ENCODE results near the gene PTPRG.
"Not testable (repeated sequence)": the region's sequence is repeated elsewhere in the genome, so short reads cannot be mapped to it uniquely, and the experiment has no call there.

The PTPRG gene

GRCh38 chr3:61707492-61707891 is 146.1 kb downstream of the PTPRG start:
- Mint-ChIP-seq H3K9me3 (no peaks in the 10 kb centered on the region), H3K4me1 (ENCODE audit: low read depth) (no peaks in the 10 kb centered on the region), H3K27ac (no peak overlapping the region), H3K27me3 (no peaks in the 10 kb centered on the region), H3K4me3 (no peak overlapping the region), H3K36me3 (ENCODE audit: low read depth) (no peaks in the 10 kb centered on the region)

DNA sequence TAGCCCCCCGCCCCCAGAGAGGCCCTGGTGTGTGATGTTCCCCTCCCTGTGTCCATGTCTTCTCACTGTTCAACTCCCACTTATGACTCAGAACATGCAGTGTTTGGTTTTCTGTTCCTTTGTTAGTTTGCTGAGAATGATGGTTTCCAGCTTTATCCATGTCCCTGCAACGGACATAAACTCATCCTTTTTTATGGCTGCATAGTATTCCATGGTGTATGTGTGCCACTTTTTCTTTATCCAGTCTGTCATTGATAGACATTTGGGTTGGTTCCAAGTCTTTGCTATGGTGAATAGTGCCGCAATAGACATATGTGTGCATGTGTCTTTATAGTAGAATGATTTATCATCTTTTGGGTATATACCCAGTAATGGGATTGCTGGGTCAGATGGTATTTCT is 149.5 kb downstream of the PTPRG start:
- H3K4me1 Mint-ChIP-seq (ENCODE audit: low read depth); H3K27me3 Mint-ChIP-seq; H3K4me3 Mint-ChIP-seq; H3K9me3 Mint-ChIP-seq; H3K36me3 Mint-ChIP-seq (ENCODE audit: low read depth); H3K27ac Mint-ChIP-seq: not testable (repeated sequence)

DNA sequence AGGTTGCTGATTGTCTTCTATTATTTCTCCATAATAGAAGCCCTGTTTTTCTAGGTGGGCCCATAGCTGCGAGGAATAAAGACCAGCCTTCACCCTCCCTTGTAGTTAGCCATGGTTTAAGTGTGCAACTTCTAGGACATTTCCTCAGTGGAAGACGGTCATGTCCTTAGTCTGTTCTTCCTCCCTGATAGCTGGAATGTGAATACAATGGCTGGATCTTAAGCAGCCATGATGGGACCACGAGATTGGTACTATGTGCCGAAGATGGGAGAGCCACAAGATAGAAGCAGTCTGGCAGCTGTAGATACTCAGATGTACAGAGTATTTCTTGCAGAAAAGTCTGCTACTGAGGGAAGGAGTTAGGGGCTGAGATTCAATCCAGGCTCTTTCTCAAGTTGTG is 152.9 kb downstream of the PTPRG start:
- H3K36me3 Mint-ChIP-seq (ENCODE audit: low read depth): no peaks in the 10 kb centered on the region
- no peaks in the 10 kb centered on the region for H3K4me1 Mint-ChIP-seq (ENCODE audit: low read depth)
- H3K9me3 Mint-ChIP-seq: no peaks in the 10 kb centered on the region
- H3K27ac Mint-ChIP-seq: no peak overlapping the region
- no peak overlapping the region for H3K4me3 Mint-ChIP-seq
- no peaks in the 10 kb centered on the region for H3K27me3 Mint-ChIP-seq

DNA sequence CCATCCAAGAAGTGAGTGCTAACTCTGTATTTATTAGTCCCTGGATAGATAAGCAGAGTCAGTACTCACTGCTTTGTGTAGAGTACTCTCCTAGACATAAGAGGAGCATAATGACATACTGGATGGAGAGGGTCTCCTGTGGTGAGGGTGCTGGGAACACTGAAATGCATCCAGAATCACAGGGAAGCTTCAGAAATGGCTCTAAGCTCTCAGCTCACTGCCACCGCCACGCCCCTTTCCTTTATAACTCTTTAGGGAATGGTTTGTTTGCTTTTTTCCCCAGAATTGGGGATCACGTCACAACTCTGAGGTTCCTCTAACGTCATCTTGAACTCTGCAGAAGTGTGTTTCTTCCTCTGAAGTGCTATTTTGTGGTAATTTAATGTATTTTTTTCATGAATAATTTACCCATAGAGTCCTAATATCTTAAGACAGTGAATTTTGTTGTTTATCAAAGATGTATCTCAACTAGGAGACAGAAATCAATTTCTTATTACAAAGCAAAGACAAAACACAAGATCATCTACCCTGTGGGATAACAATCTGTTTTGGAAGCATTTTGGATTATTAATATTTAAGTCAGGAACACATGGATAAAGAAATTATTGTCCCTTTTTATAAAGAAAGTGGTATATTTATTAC is 154.6 kb downstream of the PTPRG start:
- H3K4me1 Mint-ChIP-seq (ENCODE audit: low read depth): no peaks in the 10 kb centered on the region
- no peak overlapping the region for H3K27ac Mint-ChIP-seq

DNA sequence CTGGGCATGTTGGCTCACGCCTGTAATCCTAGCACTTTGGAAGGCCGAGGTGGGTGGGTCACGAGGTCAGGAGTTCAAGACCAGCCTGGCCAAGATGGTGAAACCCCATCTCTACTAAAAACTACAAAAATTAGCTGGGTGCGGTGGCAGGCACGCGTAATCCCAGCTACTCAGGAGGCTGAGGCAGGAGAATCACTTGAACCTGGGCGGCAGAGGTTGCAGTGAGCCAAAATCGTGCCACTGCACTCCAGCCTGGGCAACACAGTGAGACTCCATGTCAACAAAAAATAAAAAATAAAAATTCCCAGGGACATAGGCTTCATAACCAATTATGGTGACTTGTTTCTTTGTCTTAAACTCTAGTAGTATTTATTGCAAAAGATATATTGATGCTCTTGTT is 155.3 kb downstream of the PTPRG start:
- not testable (repeated sequence) for H3K36me3 Mint-ChIP-seq (ENCODE audit: low read depth); H3K27ac Mint-ChIP-seq; H3K27me3 Mint-ChIP-seq; H3K4me1 Mint-ChIP-seq (ENCODE audit: low read depth); H3K4me3 Mint-ChIP-seq; H3K9me3 Mint-ChIP-seq

More for the DNA sequence above, 154.6 kb downstream of the PTPRG start:
- Mint-ChIP-seq H3K9me3 (no peaks in the 10 kb centered on the region), H3K36me3 (ENCODE audit: low read depth) (no peaks in the 10 kb centered on the region), H3K27me3 (no peaks in the 10 kb centered on the region), H3K4me3 (no peak overlapping the region)

DNA sequence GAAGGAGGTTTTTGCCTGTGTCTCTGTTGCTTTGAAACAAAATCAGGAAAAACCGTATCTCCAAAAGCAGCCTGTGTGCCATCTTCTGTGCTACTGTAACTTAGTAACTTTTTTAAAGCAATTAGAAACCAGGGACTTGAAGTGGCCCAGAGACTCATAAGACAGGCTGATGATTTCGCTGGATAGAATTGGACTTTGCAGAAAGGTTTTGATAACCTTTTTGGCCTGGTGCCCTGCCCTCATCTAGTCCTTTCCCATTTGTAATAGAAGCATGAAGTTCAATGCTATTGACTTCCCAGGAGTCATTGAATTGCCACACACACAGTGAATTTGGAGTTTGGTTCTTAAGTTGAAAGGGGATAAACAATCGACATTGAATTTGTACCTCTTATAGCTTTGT is 157.2 kb downstream of the PTPRG start:
- no peaks in the 10 kb centered on the region for H3K4me1 Mint-ChIP-seq (ENCODE audit: low read depth)
- no peaks in the 10 kb centered on the region for H3K27me3 Mint-ChIP-seq
- H3K36me3 Mint-ChIP-seq (ENCODE audit: low read depth): no peaks in the 10 kb centered on the region
- no peaks in the 10 kb centered on the region for H3K9me3 Mint-ChIP-seq
- H3K27ac Mint-ChIP-seq: no peak overlapping the region
- H3K4me3 Mint-ChIP-seq: no peak overlapping the region

DNA sequence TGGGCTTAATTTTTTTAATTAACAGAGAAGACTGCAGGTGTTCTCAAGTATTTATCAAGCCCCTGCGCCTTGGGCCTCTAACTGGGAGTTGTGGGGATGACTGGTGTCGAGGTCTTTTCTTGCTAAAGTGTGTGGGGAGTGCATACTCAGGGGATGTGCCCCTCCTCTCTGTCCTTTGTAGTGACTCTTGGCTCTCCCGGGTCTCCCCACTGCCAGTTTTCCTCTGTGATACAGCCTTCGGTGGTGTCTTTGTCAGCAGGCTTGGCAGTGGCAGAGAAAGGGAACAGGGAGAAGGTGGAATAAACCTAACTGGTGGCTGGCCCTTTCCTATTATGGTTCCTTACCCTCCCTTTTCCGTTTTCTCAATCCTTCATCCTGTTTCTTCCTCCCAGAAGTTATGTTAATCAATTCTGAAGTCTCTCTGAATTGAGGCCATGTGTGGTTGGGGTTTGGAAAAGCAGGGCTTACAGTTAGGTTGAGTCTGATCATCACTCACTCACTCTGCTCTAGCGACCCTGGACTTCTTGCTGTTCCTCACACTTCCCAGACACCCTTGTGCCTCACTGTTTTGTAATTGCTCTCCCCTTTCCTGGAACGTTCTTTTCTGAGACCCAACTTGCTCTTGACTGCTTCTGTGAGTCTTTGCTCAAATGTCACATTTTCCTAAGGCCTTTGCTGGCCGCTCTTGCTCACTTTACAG is 158.1 kb downstream of the PTPRG start:
- Mint-ChIP-seq H3K27me3 (no peaks in the 10 kb centered on the region), H3K27ac (no peak overlapping the region), H3K4me1 (ENCODE audit: low read depth) (no peaks in the 10 kb centered on the region), H3K9me3 (no peaks in the 10 kb centered on the region), H3K4me3 (no peak overlapping the region), H3K36me3 (ENCODE audit: low read depth) (no peaks in the 10 kb centered on the region)

DNA sequence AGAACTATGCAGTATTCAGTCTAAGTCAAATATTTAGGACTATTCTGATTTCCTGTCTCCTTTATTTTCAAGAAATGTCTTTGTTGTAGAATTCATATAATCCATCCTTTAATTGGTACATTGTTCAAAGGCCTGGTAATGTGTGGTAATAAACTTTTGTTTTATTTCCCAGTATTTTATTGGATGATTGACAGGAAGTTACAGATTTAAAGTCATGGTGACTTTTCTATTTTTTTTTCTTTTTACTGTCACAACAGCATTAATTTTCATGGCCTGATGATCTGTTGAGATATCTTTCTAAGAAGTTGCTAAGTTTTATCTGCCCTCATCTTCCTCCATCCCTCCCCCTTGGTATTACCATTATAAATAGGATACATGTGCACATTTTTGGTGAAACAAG is 161.7 kb downstream of the PTPRG start:
- no peaks in the 10 kb centered on the region for H3K4me1 Mint-ChIP-seq (ENCODE audit: low read depth)
- no peak overlapping the region for H3K27ac Mint-ChIP-seq
- H3K36me3 Mint-ChIP-seq (ENCODE audit: low read depth): no peaks in the 10 kb centered on the region
- H3K9me3 Mint-ChIP-seq: peaks cover 5% of the 10 kb centered on the region
- peaks cover 3% of the 10 kb centered on the region for H3K27me3 Mint-ChIP-seq
- H3K4me3 Mint-ChIP-seq: no peak overlapping the region

GRCh38 chr3:61724183-61724582 is 162.8 kb downstream of the PTPRG start:
- Mint-ChIP-seq H3K36me3 (ENCODE audit: low read depth) (no peaks in the 10 kb centered on the region), H3K27me3 (peaks cover 3% of the 10 kb centered on the region), H3K4me1 (ENCODE audit: low read depth) (no peaks in the 10 kb centered on the region), H3K4me3 (no peak overlapping the region), H3K9me3 (peaks cover 5% of the 10 kb centered on the region), H3K27ac (no peak overlapping the region)

GRCh38 chr3:61724801-61725200 is 163.4 kb downstream of the PTPRG start:
- Mint-ChIP-seq H3K9me3 (peaks cover 5% of the 10 kb centered on the region), H3K27ac (no peak overlapping the region), H3K4me3 (no peak overlapping the region), H3K4me1 (ENCODE audit: low read depth) (no peaks in the 10 kb centered on the region), H3K27me3 (peaks cover 3% of the 10 kb centered on the region), H3K36me3 (ENCODE audit: low read depth) (no peaks in the 10 kb centered on the region)

- Mint-ChIP-seq H3K4me3 (no peak overlapping the region), H3K4me1 (ENCODE audit: low read depth) (no peaks in the 10 kb centered on the region), H3K27me3 (peaks cover 3% of the 10 kb centered on the region), H3K9me3 (peaks cover 5% of the 10 kb centered on the region), H3K27ac (no peak overlapping the region), H3K36me3 (ENCODE audit: low read depth) (no peaks in the 10 kb centered on the region)
These were observed 164.5 kb downstream of the PTPRG start for GRCh38 chr3:61725851-61726333.

GRCh38 chr3:61727435-61727834 is 166.1 kb downstream of the PTPRG start:
- no peak overlapping the region for H3K4me3 Mint-ChIP-seq
- H3K4me1 Mint-ChIP-seq (ENCODE audit: low read depth): no peaks in the 10 kb centered on the region
- H3K27ac Mint-ChIP-seq: no peak overlapping the region
- peaks cover 5% of the 10 kb centered on the region for H3K9me3 Mint-ChIP-seq
- no peaks in the 10 kb centered on the region for H3K36me3 Mint-ChIP-seq (ENCODE audit: low read depth)
- H3K27me3 Mint-ChIP-seq: peaks cover 3% of the 10 kb centered on the region

DNA sequence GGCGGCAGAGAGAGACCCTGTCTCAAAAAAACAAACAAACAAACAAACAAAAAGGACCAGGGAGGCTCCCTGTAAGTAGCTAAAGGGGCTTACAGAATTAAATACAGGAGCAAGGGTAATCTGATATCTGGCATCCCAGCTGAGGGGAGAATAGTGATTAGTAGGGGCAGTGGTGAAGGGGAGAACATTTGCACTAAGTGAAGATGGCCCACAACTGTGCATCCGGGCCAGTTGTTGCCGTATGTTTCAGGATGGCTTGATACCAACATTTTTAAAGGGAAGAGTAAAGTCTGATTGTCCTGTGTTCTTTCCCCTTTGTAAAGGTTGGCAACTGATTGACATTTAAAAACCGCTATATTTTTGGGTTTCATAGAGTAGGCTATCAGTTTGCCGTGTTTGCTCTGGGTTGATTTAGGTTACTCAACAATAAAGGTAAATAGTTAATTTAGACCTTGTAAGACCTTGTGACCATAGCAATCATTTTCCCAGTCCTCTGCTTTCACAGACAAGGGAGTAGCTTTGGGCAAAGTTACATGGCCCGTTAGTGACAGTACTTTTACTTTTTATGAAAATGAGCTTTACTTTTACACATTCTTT is 167.8 kb downstream of the PTPRG start:
- H3K36me3 Mint-ChIP-seq (ENCODE audit: low read depth): no peaks in the 10 kb centered on the region
- H3K9me3 Mint-ChIP-seq: peaks cover 5% of the 10 kb centered on the region

GRCh38 chr3:61730056-61730455 is 168.7 kb downstream of the PTPRG start:
- Mint-ChIP-seq H3K27ac (no peak overlapping the region), H3K9me3 (peaks cover 5% of the 10 kb centered on the region), H3K4me3 (no peak overlapping the region), H3K27me3 (peaks cover 3% of the 10 kb centered on the region), H3K4me1 (ENCODE audit: low read depth) (no peaks in the 10 kb centered on the region), H3K36me3 (ENCODE audit: low read depth) (no peaks in the 10 kb centered on the region)

More for the DNA sequence above, 167.8 kb downstream of the PTPRG start:
- no peaks in the 10 kb centered on the region for H3K4me1 Mint-ChIP-seq (ENCODE audit: low read depth)
- H3K4me3 Mint-ChIP-seq: no peak overlapping the region
- H3K27ac Mint-ChIP-seq: no peak overlapping the region
- peaks cover 3% of the 10 kb centered on the region for H3K27me3 Mint-ChIP-seq

- peaks cover 1% of the 10 kb centered on the region for H3K27me3 Mint-ChIP-seq
- H3K27ac Mint-ChIP-seq: no peak overlapping the region
- no peak overlapping the region for H3K4me3 Mint-ChIP-seq
- H3K36me3 Mint-ChIP-seq (ENCODE audit: low read depth): no peaks in the 10 kb centered on the region
- peaks cover 1% of the 10 kb centered on the region for H3K9me3 Mint-ChIP-seq
- no peaks in the 10 kb centered on the region for H3K4me1 Mint-ChIP-seq (ENCODE audit: low read depth)
These were observed 169.3 kb downstream of the PTPRG start for GRCh38 chr3:61730577-61731231.
